ENCODE data around the gene EML4.

EML4 gene

DNA sequence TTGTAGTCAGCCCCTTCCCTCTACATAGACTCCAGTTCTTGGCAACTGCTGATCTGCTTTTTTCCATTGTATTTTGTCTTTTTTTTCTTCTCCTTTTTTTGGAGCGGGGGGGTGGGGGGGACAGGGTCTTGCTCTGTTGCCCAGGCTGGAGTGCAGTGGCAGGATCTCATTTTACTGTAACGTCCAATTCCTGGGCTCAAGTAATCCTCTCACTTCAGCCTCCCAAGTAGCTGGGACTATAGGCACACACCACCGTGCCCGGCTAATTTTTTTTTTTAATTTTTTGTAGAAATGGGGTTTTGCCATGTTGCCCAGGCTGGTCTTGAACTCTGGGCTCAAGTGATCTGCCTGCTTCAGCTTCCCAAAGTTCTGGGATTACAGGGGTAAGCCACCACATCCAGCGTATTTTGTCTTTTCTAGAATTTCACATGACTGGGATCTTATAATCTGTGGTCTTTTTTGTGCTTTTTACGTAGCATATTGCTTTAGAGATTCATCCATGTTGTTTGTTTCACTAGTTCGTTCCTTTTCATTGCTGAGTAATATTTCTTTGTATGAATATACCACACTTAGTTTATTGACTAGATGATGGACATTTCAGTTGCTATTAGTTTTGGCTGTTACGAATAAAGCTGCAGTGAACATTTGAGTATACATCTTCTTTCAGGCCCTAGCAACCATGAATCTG, 17.9 kb downstream of the EML4 start:
- DNase-seq (ENCODE audit: low read depth): no peak
- TF ChIP-seq, protein P1, sequence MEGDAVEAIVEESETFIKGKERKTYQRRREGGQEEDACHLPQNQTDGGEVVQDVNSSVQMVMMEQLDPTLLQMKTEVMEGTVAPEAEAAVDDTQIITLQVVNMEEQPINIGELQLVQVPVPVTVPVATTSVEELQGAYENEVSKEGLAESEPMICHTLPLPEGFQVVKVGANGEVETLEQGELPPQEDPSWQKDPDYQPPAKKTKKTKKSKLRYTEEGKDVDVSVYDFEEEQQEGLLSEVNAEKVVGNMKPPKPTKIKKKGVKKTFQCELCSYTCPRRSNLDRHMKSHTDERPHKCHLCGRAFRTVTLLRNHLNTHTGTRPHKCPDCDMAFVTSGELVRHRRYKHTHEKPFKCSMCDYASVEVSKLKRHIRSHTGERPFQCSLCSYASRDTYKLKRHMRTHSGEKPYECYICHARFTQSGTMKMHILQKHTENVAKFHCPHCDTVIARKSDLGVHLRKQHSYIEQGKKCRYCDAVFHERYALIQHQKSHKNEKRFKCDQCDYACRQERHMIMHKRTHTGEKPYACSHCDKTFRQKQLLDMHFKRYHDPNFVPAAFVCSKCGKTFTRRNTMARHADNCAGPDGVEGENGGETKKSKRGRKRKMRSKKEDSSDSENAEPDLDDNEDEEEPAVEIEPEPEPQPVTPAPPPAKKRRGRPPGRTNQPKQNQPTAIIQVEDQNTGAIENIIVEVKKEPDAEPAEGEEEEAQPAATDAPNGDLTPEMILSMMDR (conservative IDR thresholded peaks at IDR 0.05; ENCODE audit: low read length): no peak
- H3K4me3 ChIP-seq (ENCODE audit: low read length): no peak overlapping the region

DNA sequence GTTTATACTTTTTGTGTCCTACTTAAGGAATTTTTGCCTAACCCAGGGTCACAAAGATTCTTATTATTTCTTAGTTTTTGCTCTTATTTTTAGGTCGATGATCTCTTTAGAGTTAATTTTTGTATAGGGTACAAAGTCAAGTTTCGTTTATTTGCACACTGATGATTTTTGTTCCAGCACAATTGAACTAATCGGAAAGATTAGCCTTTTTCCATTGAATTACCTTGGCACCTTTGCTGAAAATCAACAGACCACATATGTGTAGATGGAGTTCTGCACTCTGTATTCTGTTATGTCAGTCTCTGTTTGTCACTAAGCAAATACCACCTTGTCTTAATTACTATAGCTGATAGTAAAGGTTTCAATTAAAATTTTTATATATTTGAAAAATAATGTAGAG, 18.7 kb downstream of the EML4 start:
- no peak overlapping the region for H3K4me3 ChIP-seq (ENCODE audit: low read length)
- DNase-seq (ENCODE audit: low read depth): no peak
- TF ChIP-seq, protein P1 (conservative IDR thresholded peaks at IDR 0.05; ENCODE audit: low read length): no peak

DNA sequence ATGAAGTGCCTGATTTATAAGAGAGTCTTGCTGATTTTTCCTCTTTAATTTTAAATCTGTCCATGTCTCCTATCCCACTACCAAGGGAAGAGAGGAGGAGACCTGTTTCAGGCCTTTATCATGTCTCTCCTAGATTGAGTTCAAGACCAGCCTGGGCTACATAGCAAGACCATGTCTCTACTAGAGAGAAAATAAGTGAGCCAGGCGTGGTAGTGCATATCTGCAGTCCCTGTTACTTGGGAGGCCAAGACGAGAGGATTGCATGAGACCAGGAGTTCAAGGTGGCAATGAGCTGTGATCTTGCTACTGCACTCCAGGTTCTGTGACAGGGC, 20.0 kb downstream of the EML4 start:
- no peak for DNase-seq (ENCODE audit: low read depth)
- H3K4me3 ChIP-seq (ENCODE audit: low read length): no peak overlapping the region
- TF ChIP-seq, protein P1 (conservative IDR thresholded peaks at IDR 0.05; ENCODE audit: low read length): no peak

DNA sequence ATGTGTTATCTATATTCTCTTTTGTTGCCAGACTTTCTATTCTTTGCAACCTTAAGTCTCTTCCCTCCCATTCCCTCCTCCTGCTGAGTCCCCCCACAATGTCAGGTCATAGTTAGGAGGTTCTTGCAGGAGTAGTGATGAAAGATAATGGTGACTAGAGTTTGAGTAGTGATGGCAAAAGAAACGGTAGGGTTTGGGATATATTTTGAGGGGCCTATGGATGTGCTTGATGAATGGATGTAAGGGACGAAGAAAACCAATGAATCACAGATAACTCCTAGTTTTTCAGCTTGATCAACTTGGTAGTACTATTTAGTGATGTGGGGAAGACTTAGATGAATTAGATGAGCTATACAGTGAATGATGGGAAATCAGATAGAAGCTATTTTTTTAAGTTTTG, 21.0 kb downstream of the EML4 start:
- no peak for DNase-seq (ENCODE audit: low read depth)
- TF ChIP-seq, protein P1 (conservative IDR thresholded peaks at IDR 0.05; ENCODE audit: low read length): no peak
- no peak overlapping the region for H3K4me3 ChIP-seq (ENCODE audit: low read length)

DNA sequence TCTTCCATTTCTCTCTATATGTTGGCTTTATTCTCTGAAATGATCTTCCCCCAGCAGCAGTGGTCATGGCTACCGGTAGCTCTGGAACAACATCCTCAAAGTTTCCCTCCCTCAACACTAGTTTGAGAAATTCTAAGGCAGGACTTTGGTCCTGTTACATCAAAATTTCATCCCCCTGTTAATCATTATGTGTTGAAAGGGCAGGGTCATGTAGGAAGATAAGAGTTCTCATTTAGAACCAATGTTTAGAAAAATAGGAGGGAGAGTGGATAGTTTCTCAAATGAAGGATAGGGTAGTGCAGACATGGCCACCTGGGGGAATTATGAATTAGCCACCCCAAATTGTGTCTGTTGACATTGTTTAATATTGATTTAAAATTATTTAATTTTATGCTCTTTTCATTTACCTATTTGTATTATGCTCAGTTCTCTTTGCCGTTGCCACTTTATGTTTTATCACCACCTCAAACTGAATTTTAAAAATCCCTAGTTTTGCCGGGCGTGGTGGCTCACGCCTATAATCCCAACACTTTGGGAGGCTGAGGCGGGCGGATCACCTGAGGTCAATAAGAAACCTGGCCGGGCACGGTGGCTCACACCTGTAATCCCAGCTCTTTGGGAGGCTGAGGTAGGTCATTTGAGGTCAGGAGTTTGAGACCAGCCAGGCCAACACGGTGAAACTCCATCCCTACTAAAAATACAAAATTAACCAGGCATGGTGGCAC, 22.3 kb downstream of the EML4 start:
- no peak overlapping the region for H3K4me3 ChIP-seq (ENCODE audit: low read length)
- DNase-seq (ENCODE audit: low read depth): no peak
- TF ChIP-seq, protein P1 (conservative IDR thresholded peaks at IDR 0.05; ENCODE audit: low read length): no peak

DNA sequence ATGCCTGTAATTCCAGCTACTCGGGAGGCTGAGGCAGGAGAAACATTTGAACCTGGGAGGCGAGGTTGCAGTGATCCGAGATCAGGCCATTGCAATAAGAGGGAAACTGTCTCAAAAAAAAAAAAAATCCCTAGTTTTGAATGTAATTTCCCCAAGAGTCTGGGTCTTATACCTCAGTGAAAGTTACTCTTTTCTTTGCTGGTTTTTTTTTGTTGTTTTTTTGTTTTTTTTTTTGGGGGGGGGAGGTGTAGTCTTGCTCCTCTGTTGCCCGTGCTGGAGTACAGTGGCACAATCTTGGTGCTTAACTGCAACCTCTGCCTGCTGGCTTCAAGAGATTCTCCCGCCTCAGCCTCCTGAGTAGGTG, 22.8 kb downstream of the EML4 start:
- no peak for DNase-seq (ENCODE audit: low read depth)
- no peak overlapping the region for H3K4me3 ChIP-seq (ENCODE audit: low read length)
- TF ChIP-seq, protein P1 (conservative IDR thresholded peaks at IDR 0.05; ENCODE audit: low read length): no peak
